ENCODE measurements around the gene SMIM29.

SMIM29 gene

GRCh38 chr6:34223956-34224940, 24.6 kb downstream of the SMIM29 start:
- peak; percentile 26 for DNase-seq

- no peak for DNase-seq
Measured at GRCh38 chr6:34223381-34223955, 25.3 kb downstream of the SMIM29 start.

GRCh38 chr6:34218691-34219090, 30.1 kb downstream of the SMIM29 start:
- DNase-seq, result no peak

GRCh38 chr6:34213772-34214171, 35.0 kb downstream of the SMIM29 start:
- no peak for DNase-seq

GRCh38 chr6:34207695-34208443, 40.9 kb downstream of the SMIM29 start:
- no peak for DNase-seq

GRCh38 chr6:34206726-34207125, 42.1 kb downstream of the SMIM29 start:
- no peak for DNase-seq

- no peak for DNase-seq
Measured at GRCh38 chr6:34205916-34206315, 42.9 kb downstream of the SMIM29 start.

- no peak for DNase-seq
Measured at GRCh38 chr6:34205466-34205865, 43.3 kb downstream of the SMIM29 start.

- DNase-seq, result no peak
Measured at GRCh38 chr6:34204693-34205092, 44.1 kb downstream of the SMIM29 start.

- peak; percentile 35 for DNase-seq
Measured at GRCh38 chr6:34202329-34203201, 46.2 kb downstream of the SMIM29 start.

- DNase-seq, result no peak
Measured at GRCh38 chr6:34201455-34202107, 47.2 kb downstream of the SMIM29 start.

- DNase-seq, result no peak
Measured at GRCh38 chr6:34200340-34200971, 48.4 kb downstream of the SMIM29 start.

- DNase-seq, result no peak
Measured at GRCh38 chr6:34196833-34197195, 52.0 kb downstream of the SMIM29 start.
